ENCODE data around the gene NPW. TPM values are rescaled to one million over a fixed set of nuclear protein-coding genes. Genes with fewer than 3 reads are reported as not detected.

NPW gene
- total RNA-seq, 1 experiment from 2014 or later, result 7.1 TPM

GRCh38 chr16:2015117-2015946, 4.3 kb upstream of the NPW start:
- H2AFZ ChIP-seq (ENCODE audit: low read length), result no peak overlapping the region
- no peak for TF ChIP-seq CTCF (conservative IDR thresholded peaks at IDR 0.05)
- H3K79me1 ChIP-seq (ENCODE audit: insufficient read depth, low read depth, low read length, poor library complexity, severe bottlenecking), result no peaks in the 10 kb centered on the region
- H3K4me2 ChIP-seq (ENCODE audit: insufficient read depth, insufficient read length, low read length), result no peak overlapping the region
- Mint-ChIP-seq H3K27me3 (ENCODE audit: low read depth) (peaks cover 40% of the 10 kb centered on the region), H3K36me3 (ENCODE audit: insufficient read depth in 1 of 3, low read depth in 3 of 3) (peaks cover 0 to 2% (median 0%) of the 10 kb centered on the region in 3 experiments; a peak in 1 of 7 replicates), H3K4me1 (peaks cover 2% of the 10 kb centered on the region in 2 experiments), H3K4me3 (no peak overlapping the region; a peak in 1 of 5 replicates), H3K9me3 (no peaks in the 10 kb centered on the region), H3K27ac (no peak overlapping the region)
- H3K9ac ChIP-seq (ENCODE audit: extremely low read depth, insufficient read length, low read length), result no peak overlapping the region
- no peak overlapping the region for H2BK15ac ChIP-seq (ENCODE audit: low read depth, low read length)
- H3K27ac ChIP-seq (ENCODE audit: insufficient read length, low read depth, low read length), result no peak overlapping the region
- H3T11ph ChIP-seq (ENCODE audit: low read length), result no peak overlapping the region
- no peak overlapping the region for H3K18ac ChIP-seq (ENCODE audit: insufficient read length, low read depth, low read length)
- no peak overlapping the region for H3K4ac ChIP-seq (ENCODE audit: low read depth, low read length)
- H4K5ac ChIP-seq (ENCODE audit: insufficient read length, low read depth, low read length), result no peak overlapping the region
- H3K23me2 ChIP-seq (ENCODE audit: insufficient read length, low read depth, low read length, poor library complexity, severe bottlenecking), result peaks cover 8% of the 10 kb centered on the region
- H4K91ac ChIP-seq (ENCODE audit: insufficient read length, low read depth, low read length), result no peak overlapping the region
- H3K23ac ChIP-seq (ENCODE audit: insufficient read length, low read depth, low read length), result no peak overlapping the region
- no peak for DNase-seq
- no peaks in the 10 kb centered on the region for H4K20me1 ChIP-seq (ENCODE audit: control insufficient read depth, insufficient read depth, insufficient read length)
- H2BK5ac ChIP-seq (ENCODE audit: insufficient read length, low read length), result no peak overlapping the region
- H2BK12ac ChIP-seq (ENCODE audit: insufficient read length, low read depth, low read length), result no peak overlapping the region
- H4K8ac ChIP-seq (replicated peaks; ENCODE audit: insufficient read length, low read depth, low read length), result no peak overlapping the region
- H3K56ac ChIP-seq (ENCODE audit: insufficient read length, low read depth, low read length), result no peak overlapping the region
- H3K14ac ChIP-seq (ENCODE audit: insufficient read depth, low read length), result no peak overlapping the region
- no peak overlapping the region for H2AK5ac ChIP-seq (ENCODE audit: insufficient read length, low read length)
- H3K4me1 ChIP-seq (ENCODE audit: insufficient read depth, low read length), result peaks cover 2% of the 10 kb centered on the region; the same call in 1 of the 2 replicates
- no peaks in the 10 kb centered on the region for H3K79me2 ChIP-seq (ENCODE audit: insufficient read depth, low read length)
- no peaks in the 10 kb centered on the region for H3K9me3 ChIP-seq (ENCODE audit: control insufficient read depth, low read depth, low read length)
- peaks cover 7% of the 10 kb centered on the region; the same call in 1 of the 2 replicates for H3K27me3 ChIP-seq (ENCODE audit: insufficient read depth, low read length)
- no CpG with 5 or more reads among the region's 24 CpGs for WGBS (ENCODE audit: extremely low coverage, insufficient read length, low lambda C conversion rate)
- H2BK20ac ChIP-seq (ENCODE audit: low read depth, low read length, poor library complexity, severe bottlenecking), result no peak overlapping the region
- no peak overlapping the region for H2BK120ac ChIP-seq (ENCODE audit: low read depth, low read length, poor library complexity, severe bottlenecking)

Data from H9 (cell line).